Cardiac muscle cell (in vitro differentiated cells and primary cell): ENCODE results near the gene MFAP3. TPM values are rescaled to one million over a fixed set of nuclear protein-coding genes. Genes with fewer than 3 reads are reported as not detected.

Experiments
- DNase-seq, 2 donors: peaks; one replicate each; pipeline versions ENCODE4 v3.0.0 to v3.0.0-alpha.2; 2010 to 2017; ENCODE audit warnings: low read depth in 1 of 2, low spot score in 1 of 2
- H3K27ac ChIP-seq: fragments of 200-600 bp; sonication (generic); 2 replicates; pipeline ENCODE4 v1.5.1; 2016
- H3K27me3 ChIP-seq: fragments of 200-600 bp; sonication (generic); 2 replicates; pipeline ENCODE4 v1.6.0; 2016; ENCODE audit warnings: control low read depth
- H3K36me3 ChIP-seq: fragments of 200-600 bp; sonication (generic); 2 replicates; pipeline ENCODE4 v1.5.1; 2016; ENCODE audit warnings: control low read depth
- H3K4me1 ChIP-seq: fragments of 200-600 bp; sonication (generic); 2 replicates; pipeline ENCODE4 v1.8.1; 2017; ENCODE audit warnings: low read depth, mild to moderate bottlenecking, mixed run types
- H3K4me3 ChIP-seq: fragments of 200-600 bp; sonication (generic); 2 replicates; pipeline ENCODE4 v1.5.1; 2016; ENCODE audit warnings: mild to moderate bottlenecking
- H3K9me3 ChIP-seq: fragments of 200-600 bp; sonication (generic); 2 replicates; pipeline ENCODE4 v1.5.1; 2017; ENCODE audit warnings: low read depth, mild to moderate bottlenecking, control low read depth
- polyA plus RNA-seq: library from polyadenylated mRNA; unstranded; fragments of >200 nt; fragmentation: Nextera tagmentation; extraction: Ambion mirVana; gene quantifications from 2 replicates; pipeline ENCODE4 v1.2.1, GENCODE V29; 2016
- total RNA-seq: library from RNA; depleted of rRNA; stranded (reverse); fragments of >200 nt; gene quantifications from 2 replicates; pipeline ENCODE4 v1.2.3, GENCODE V29; 2016
- TF ChIP-seq, protein P1 (sequence below): IDR thresholded peaks from 2 replicates; pipeline ENCODE4 v1.5.1; 2012; ENCODE audit warnings: low read depth, mild to moderate bottlenecking, low read length

MFAP3 gene
- total and polyA plus RNA-seq, 2 experiments from 2014 or later = 13.6 to 36.2 TPM

DNA sequence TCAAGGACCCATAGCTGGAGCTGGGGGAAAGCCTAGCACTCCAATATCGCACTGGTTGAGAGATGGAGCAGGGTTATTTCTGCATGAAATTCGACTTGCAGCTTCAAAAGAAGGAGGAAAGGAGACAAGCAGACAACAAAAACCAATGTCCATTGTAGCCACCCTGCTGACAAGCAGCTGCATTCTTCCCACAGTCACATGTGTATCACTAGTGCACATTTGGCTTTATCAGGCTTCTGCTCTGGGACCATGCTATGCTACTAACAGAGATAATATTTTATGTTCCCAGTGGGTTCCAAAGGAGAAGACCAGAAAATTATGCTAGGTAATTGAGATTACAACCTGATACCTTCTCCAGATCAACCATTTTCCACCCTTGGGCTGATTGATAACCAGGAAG is 59.7 kb downstream of the MFAP3 start:
- TF ChIP-seq, protein P1, sequence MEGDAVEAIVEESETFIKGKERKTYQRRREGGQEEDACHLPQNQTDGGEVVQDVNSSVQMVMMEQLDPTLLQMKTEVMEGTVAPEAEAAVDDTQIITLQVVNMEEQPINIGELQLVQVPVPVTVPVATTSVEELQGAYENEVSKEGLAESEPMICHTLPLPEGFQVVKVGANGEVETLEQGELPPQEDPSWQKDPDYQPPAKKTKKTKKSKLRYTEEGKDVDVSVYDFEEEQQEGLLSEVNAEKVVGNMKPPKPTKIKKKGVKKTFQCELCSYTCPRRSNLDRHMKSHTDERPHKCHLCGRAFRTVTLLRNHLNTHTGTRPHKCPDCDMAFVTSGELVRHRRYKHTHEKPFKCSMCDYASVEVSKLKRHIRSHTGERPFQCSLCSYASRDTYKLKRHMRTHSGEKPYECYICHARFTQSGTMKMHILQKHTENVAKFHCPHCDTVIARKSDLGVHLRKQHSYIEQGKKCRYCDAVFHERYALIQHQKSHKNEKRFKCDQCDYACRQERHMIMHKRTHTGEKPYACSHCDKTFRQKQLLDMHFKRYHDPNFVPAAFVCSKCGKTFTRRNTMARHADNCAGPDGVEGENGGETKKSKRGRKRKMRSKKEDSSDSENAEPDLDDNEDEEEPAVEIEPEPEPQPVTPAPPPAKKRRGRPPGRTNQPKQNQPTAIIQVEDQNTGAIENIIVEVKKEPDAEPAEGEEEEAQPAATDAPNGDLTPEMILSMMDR = no peak
- Histone ChIP-seq H3K27ac (no peak overlapping the region), H3K4me3 (no peak overlapping the region), H3K4me1 (peaks cover 15% of the 10 kb centered on the region), H3K36me3 (no peaks in the 10 kb centered on the region), H3K9me3 (no peaks in the 10 kb centered on the region), H3K27me3 (peaks cover 26% of the 10 kb centered on the region)
- DNase-seq = no peak

DNA sequence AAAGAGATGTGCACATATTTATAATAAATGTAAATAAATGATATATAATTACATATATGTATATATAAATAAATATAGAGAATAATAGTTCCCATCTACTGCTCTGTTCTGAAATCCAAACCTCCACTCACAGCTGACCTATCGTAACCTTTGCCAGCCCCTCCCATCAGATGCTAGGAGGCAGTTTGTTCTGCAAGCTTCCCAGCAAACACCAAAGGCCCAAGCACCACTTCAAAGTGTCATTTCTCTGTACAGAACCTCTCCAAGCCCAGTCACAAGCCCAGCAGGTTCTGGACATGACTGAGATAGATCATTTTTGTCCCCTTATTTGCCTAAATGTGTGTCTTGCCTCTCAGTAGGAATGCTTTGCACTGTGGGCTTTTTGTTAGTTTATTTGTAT is 62.4 kb downstream of the MFAP3 start:
- TF ChIP-seq, protein P1 = no peak
- Histone ChIP-seq H3K27ac (no peak overlapping the region), H3K9me3 (no peaks in the 10 kb centered on the region), H3K4me1 (peaks cover 15% of the 10 kb centered on the region), H3K27me3 (peaks cover 2% of the 10 kb centered on the region), H3K4me3 (no peak overlapping the region), H3K36me3 (no peaks in the 10 kb centered on the region)
- peak in 1 of 2 donors; percentile 60 for DNase-seq

DNA sequence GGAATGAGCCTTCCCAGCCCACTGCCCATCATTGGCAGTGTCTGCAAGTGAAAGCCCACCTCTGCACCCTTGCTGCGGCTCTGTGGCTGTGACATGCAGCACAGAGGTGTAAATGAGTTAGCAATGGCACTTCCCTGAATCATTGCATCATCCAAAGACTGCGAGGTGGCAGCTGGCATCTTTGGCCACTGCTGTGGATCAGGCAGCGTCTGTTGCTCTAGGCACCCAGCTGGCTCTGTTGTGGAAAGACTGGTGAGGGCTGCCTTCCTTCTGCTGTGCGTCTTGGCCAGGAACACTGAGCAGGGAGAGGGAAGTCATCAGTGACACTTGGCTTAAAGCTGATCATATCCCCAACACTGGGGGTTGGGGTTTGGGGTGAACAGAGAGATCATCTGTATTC is 64.5 kb downstream of the MFAP3 start:
- Histone ChIP-seq H3K27me3 (peaks cover 4% of the 10 kb centered on the region), H3K4me3 (no peak overlapping the region), H3K27ac (no peak overlapping the region), H3K9me3 (no peaks in the 10 kb centered on the region), H3K4me1 (peaks cover 18% of the 10 kb centered on the region), H3K36me3 (no peaks in the 10 kb centered on the region)
- TF ChIP-seq, protein P1 = no peak
- DNase-seq = no peak

Other genes with a start within 250 kb of the MFAP3 start
- gene FAM114A2, start 57 bp upstream of the MFAP3 start, total RNA-seq = 10.3 and 10.7 TPM in 2 replicates
- 13.6 and 18.1 TPM in 2 replicates for gene FAM114A2, start 57 bp upstream of the MFAP3 start, polyA plus RNA-seq
- gene GALNT10, start 151.8 kb downstream of the MFAP3 start, total RNA-seq = 7.4 and 8.2 TPM in 2 replicates
- gene GALNT10, start 151.8 kb downstream of the MFAP3 start, polyA plus RNA-seq = 6.7 and 8.2 TPM in 2 replicates